ENCODE results near the gene COL28A1. TPM values are rescaled to one million over a fixed set of nuclear protein-coding genes. Genes with fewer than 3 reads are reported as not detected.
"Not testable (repeated sequence)": the region's sequence is repeated elsewhere in the genome, so short reads cannot be mapped to it uniquely, and the experiment has no call there.

The COL28A1 gene
- total RNA-seq, 1 experiment from 2014 or later = under 0.01 TPM

GRCh38 chr7:7517754-7518153 is 17.9 kb downstream of the COL28A1 start:
- no peak for DNase-seq (ENCODE audit: low read depth)

GRCh38 chr7:7516662-7517061 is 19.0 kb downstream of the COL28A1 start:
- DNase-seq (ENCODE audit: low read depth) = no peak

GRCh38 chr7:7516156-7516555 is 19.5 kb downstream of the COL28A1 start:
- no peak for DNase-seq (ENCODE audit: low read depth)

- peak; percentile 28 for DNase-seq (ENCODE audit: low read depth)
Measured at GRCh38 chr7:7512861-7513597, 22.6 kb downstream of the COL28A1 start.

- DNase-seq (ENCODE audit: low read depth) = peak; percentile 29
Measured at GRCh38 chr7:7510794-7511193, 24.9 kb downstream of the COL28A1 start.

- DNase-seq (ENCODE audit: low read depth) = no peak
Measured at GRCh38 chr7:7505915-7506314, 29.8 kb downstream of the COL28A1 start.

GRCh38 chr7:7504910-7505704 is 30.6 kb downstream of the COL28A1 start:
- no peak for DNase-seq (ENCODE audit: low read depth)

- no peak for DNase-seq (ENCODE audit: low read depth)
Measured at GRCh38 chr7:7499892-7500291, 35.8 kb downstream of the COL28A1 start.

GRCh38 chr7:7498856-7499255 is 36.8 kb downstream of the COL28A1 start:
- DNase-seq (ENCODE audit: low read depth) = no peak

GRCh38 chr7:7496311-7496710 is 39.4 kb downstream of the COL28A1 start:
- no peak for DNase-seq (ENCODE audit: low read depth)

GRCh38 chr7:7495171-7495570 is 40.5 kb downstream of the COL28A1 start:
- no peak for DNase-seq (ENCODE audit: low read depth)

- peak; percentile 54 for DNase-seq (ENCODE audit: low read depth)
Measured at GRCh38 chr7:7491044-7491443, 44.6 kb downstream of the COL28A1 start.

- DNase-seq (ENCODE audit: low read depth) = no peak
Measured at GRCh38 chr7:7490003-7490402, 45.7 kb downstream of the COL28A1 start.

GRCh38 chr7:7489546-7489945 is 46.1 kb downstream of the COL28A1 start:
- DNase-seq (ENCODE audit: low read depth) = no peak

- DNase-seq (ENCODE audit: low read depth) = no peak
Measured at GRCh38 chr7:7486362-7486761, 49.3 kb downstream of the COL28A1 start.

- DNase-seq (ENCODE audit: low read depth) = no peak
Measured at GRCh38 chr7:7484072-7484471, 51.6 kb downstream of the COL28A1 start.

GRCh38 chr7:7481802-7482201 is 53.9 kb downstream of the COL28A1 start:
- no peak for DNase-seq (ENCODE audit: low read depth)

- DNase-seq (ENCODE audit: low read depth) = no peak
Measured at GRCh38 chr7:7479275-7479805, 56.3 kb downstream of the COL28A1 start.

- no peak for DNase-seq (ENCODE audit: low read depth)
Measured at GRCh38 chr7:7478569-7478968, 57.1 kb downstream of the COL28A1 start.

GRCh38 chr7:7477641-7478040 is 58.0 kb downstream of the COL28A1 start:
- not testable (repeated sequence) for DNase-seq (ENCODE audit: low read depth)

GRCh38 chr7:7476381-7476780 is 59.3 kb downstream of the COL28A1 start:
- no peak for DNase-seq (ENCODE audit: low read depth)

GRCh38 chr7:7475601-7476000 is 60.1 kb downstream of the COL28A1 start:
- DNase-seq (ENCODE audit: low read depth) = no peak

- DNase-seq (ENCODE audit: low read depth) = no peak
Measured at GRCh38 chr7:7474436-7474835, 61.2 kb downstream of the COL28A1 start.
